Endothelial cell of umbilical vein (primary cell): ENCODE results near the gene SEC24C. TPM values are rescaled to one million over a fixed set of nuclear protein-coding genes. Genes with fewer than 3 reads are reported as not detected.

Source experiments
- BruUV-seq: library from RNA; stranded (reverse); fragments of 400-500 nt; replicated peaks from 2 replicates; lab custom pipeline; 2021; lab: Mats Ljungman, UMichigan
- CTCF ChIA-PET: fragments of 300-600, 350-600 bp; sonication (Branson Sonifier 250); formaldehyde crosslinking; loops from one replicate; lab custom pipeline; 2021; ENCODE audit warnings: antibody characterized with exemption, inconsistent platforms; lab: Charles Lee
- POLR2A ChIA-PET: fragments of 300-600, 350-600 bp; sonication (Branson Sonifier 250); formaldehyde crosslinking; loops from one replicate; lab custom pipeline; 2021; ENCODE audit warnings: antibody characterized with exemption, inconsistent platforms; lab: Charles Lee
- DNase-seq: peaks from one replicate; pipeline ENCODE4 v3.0.0-alpha.2; 2011; ENCODE audit warnings: low read depth, low spot score
- FAIRE-seq: peaks from 2 replicates; lab custom pipeline; 2011; peaks lifted over from hg19 to GRCh38; lab: Jason Lieb, UNC
- H2AFZ ChIP-seq: 2 replicates; pipeline ENCODE4 v1.6.0; 2012; ENCODE audit warnings: low read depth, low read length, control low read depth, inconsistent platforms
- H3K27ac ChIP-seq: 2 replicates; pipeline ENCODE4 v1.5.1; 2011; ENCODE audit warnings: low read depth, mild to moderate bottlenecking, control low read depth, low read length, moderate library complexity; ENCODE audit not compliant: insufficient read depth
- H3K27me3 ChIP-seq, 2 experiments: 2 replicates each; pipeline versions ENCODE4 v1.6.0 to v1.6.1; 2011; ENCODE audit warnings: low read length in 2 of 2, mixed read lengths in 1 of 2; ENCODE audit not compliant: control insufficient read depth in 2 of 2, insufficient read depth in 2 of 2
- H3K36me3 ChIP-seq, 2 experiments: 2 replicates in 1 of 2; 3 replicates in 1 of 2; pipeline ENCODE4 v1.5.1; 2011; ENCODE audit warnings: low read length in 2 of 2, mild to moderate bottlenecking in 1 of 2, moderate library complexity in 1 of 2; ENCODE audit not compliant: control insufficient read depth in 2 of 2, insufficient read depth in 2 of 2; ENCODE audit errors: extremely low read depth in 1 of 2
- H3K4me1 ChIP-seq: 3 replicates; pipeline ENCODE4 v1.5.1; 2011; ENCODE audit warnings: mild to moderate bottlenecking, low read length; ENCODE audit not compliant: control insufficient read depth, insufficient read depth; ENCODE audit errors: extremely low read depth
- H3K4me2 ChIP-seq: 2 replicates; pipeline ENCODE4 v1.6.1; 2011; ENCODE audit warnings: low read length, control low read depth, mixed read lengths; ENCODE audit not compliant: insufficient read depth
- H3K4me3 ChIP-seq, 3 experiments: fragments of 200-600 bp in 1 of 3; sonication (generic), shearing (Covaris generic) in 1 of 3; replicated peaks in 1 of 3; 2 replicates each; pipeline ENCODE4 v1.5.1; 2011 to 2016; ENCODE audit warnings: control low read depth in 3 of 3, low read length in 3 of 3, mild to moderate bottlenecking in 2 of 3, inconsistent platforms in 1 of 3, low read depth in 1 of 3, moderate library complexity in 1 of 3; ENCODE audit not compliant: insufficient read depth in 1 of 3
- H3K79me2 ChIP-seq: 2 replicates; pipeline ENCODE4 v1.6.0; 2012; ENCODE audit warnings: low read length, inconsistent platforms; ENCODE audit not compliant: control insufficient read depth, insufficient read depth
- H3K9ac ChIP-seq: replicated peaks from 2 replicates; pipeline ENCODE3; 2011; ENCODE audit warnings: low read length, control low read depth; ENCODE audit not compliant: insufficient read depth; ENCODE audit errors: extremely low read depth
- H3K9me1 ChIP-seq: replicated peaks from 3 replicates; pipeline ENCODE4 v1.6.0; 2011; ENCODE audit warnings: mild to moderate bottlenecking, low read length; ENCODE audit not compliant: control insufficient read depth, insufficient read depth; ENCODE audit errors: extremely low read depth
- H3K9me3 ChIP-seq: replicated peaks from 2 replicates; pipeline ENCODE4 v1.5.1; 2012; ENCODE audit warnings: low read length, inconsistent platforms; ENCODE audit not compliant: control insufficient read depth, insufficient read depth
- H4K20me1 ChIP-seq: replicated peaks from 2 replicates; pipeline ENCODE3; 2011; ENCODE audit warnings: mild to moderate bottlenecking, low read length; ENCODE audit not compliant: control insufficient read depth, insufficient read depth; ENCODE audit errors: extremely low read depth
- EZH2 ChIP-seq: IDR thresholded peaks from 2 replicates; pipeline ENCODE4 v1.6.1; 2012; ENCODE audit warnings: borderline replicate concordance, low read depth, mild to moderate bottlenecking, moderate library complexity, low read length, inconsistent platforms; ENCODE audit not compliant: severe bottlenecking
- FOS ChIP-seq: IDR thresholded peaks from 2 replicates; pipeline ENCODE4 v1.6.1; 2011; ENCODE audit warnings: mild to moderate bottlenecking, low read length, moderate library complexity, borderline replicate concordance; ENCODE audit not compliant: insufficient read depth
- GATA2 ChIP-seq: IDR thresholded peaks from 2 replicates; pipeline ENCODE4 v1.7.0; 2011; ENCODE audit warnings: low read depth, mild to moderate bottlenecking, moderate library complexity, mixed read lengths, low read length; ENCODE audit not compliant: insufficient read length, insufficient read depth
- JUN ChIP-seq: IDR thresholded peaks from 2 replicates; pipeline ENCODE4 v1.6.1; 2011; ENCODE audit warnings: borderline replicate concordance, low read depth; ENCODE audit not compliant: insufficient read length, insufficient read depth
- MYC ChIP-seq: IDR thresholded peaks from one replicate; pipeline ENCODE4 v1.6.1; 2011; ENCODE audit warnings: mild to moderate bottlenecking, low read depth, low read length
- POLR2A ChIP-seq: IDR thresholded peaks from 2 replicates; pipeline ENCODE4 v1.6.1; 2012; ENCODE audit warnings: low read depth, mild to moderate bottlenecking, control low read depth, low read length
- POLR2AphosphoS5 ChIP-seq: IDR thresholded peaks from 2 replicates; pipeline ENCODE4 v1.6.1; 2012; ENCODE audit warnings: low read depth, mild to moderate bottlenecking, control low read depth, low read length, moderate library complexity; ENCODE audit not compliant: insufficient read depth
- dilution Hi-C: fragments of 300-500 bp; cut with MboI; formaldehyde crosslinking; loops from one replicate; pipeline ENCODE4 v1.15.0; 2019; ENCODE audit warnings: low sequenced_read_pairs; ENCODE audit not compliant: extremely low pct_ligation_motif_present
- intact Hi-C: fragments of 100-400 bp; cut with micrococcal nuclease; formaldehyde crosslinking; loops from one replicate; pipeline ENCODE4 v1.10.0; 2022
- polyA plus RNA-seq, 4 experiments: library from polyadenylated mRNA; depleted of rRNA in 3 of 4; stranded (reverse) in 3 of 4; unstranded in 1 of 4; fragments of >200 nt; gene quantifications; 2 replicates each; pipeline versions ENCODE4 v1.2.1 to v1.2.3, GENCODE V29; 2011 to 2012; ENCODE audit warnings: missing spikeins in 1 of 4
- total RNA-seq: library from RNA; stranded (reverse); gene quantifications from 2 replicates; pipeline ENCODE4 v1.2.3, GENCODE V29; 2021
- TF ChIP-seq, protein P1 (sequence below), 2 donors: IDR thresholded peaks; 1 replicate in 1 of 2; 2 replicates in 1 of 2; pipeline ENCODE4 v1.5.1; 2011; ENCODE audit warnings: low read length in 2 of 2, mild to moderate bottlenecking in 2 of 2, moderate library complexity in 2 of 2, control low read depth in 1 of 2, inconsistent platforms in 1 of 2, low read depth in 1 of 2; ENCODE audit not compliant: insufficient read depth in 1 of 2; ENCODE audit errors: extremely low read depth in 1 of 2

Gene SEC24C
- total and polyA plus RNA-seq, 2 donors (not counting 3 experiments of a cell fraction or from before 2014, with no cell fraction given), result 95.5 to 108 TPM

DNA sequence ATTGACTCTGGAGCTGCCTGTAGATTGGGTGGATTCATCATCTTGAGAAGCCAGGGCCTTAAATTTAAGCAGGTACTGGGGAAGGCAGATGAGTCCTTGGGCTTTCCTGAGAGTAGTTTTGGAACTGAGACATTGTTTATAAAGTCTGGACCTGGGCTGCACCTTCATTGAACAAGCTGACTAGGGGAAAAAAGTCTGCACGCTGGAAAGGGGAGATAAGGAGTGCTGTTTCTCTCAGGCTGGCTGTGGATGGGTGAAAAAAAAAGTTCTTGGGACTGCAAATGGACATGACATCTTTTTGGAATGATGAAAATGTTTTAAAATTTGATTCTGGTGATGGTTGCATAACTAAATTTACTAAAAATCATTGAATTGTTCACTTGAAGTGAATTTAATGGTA, 12.0 kb downstream of the SEC24C start:
- no peak for DNase-seq
- peaks cover 9% of the 10 kb centered on the region for H3K79me2 ChIP-seq
- no peaks in the 10 kb centered on the region for H3K9me3 ChIP-seq
- no peak for FAIRE-seq
- no peak overlapping the region for H2AFZ ChIP-seq
- no peaks in the 10 kb centered on the region for H3K4me1 ChIP-seq
- no peak for TF ChIP-seq POLR2AphosphoS5
- intact Hi-C loops (no loop called here), dilution Hi-C loops (no loop called here)
- ChIA-PET POLR2A (interaction anchor here (0.8 kb wide), 1 partner anchor 12 kb away, joined by 3 read pairs; the partner anchor contains the start of gene SEC24C), CTCF (interaction anchor here (1.0 kb wide), 2 partner anchors 10 to 12 kb away, joined by 3 read pairs; no protein-coding TSS in a partner anchor)
- H3K4me3 ChIP-seq, result no peak overlapping the region
- no peaks in the 10 kb centered on the region for H3K9me1 ChIP-seq
- H3K27ac ChIP-seq, result no peak overlapping the region
- no peak overlapping the region for H3K9ac ChIP-seq
- peaks cover 24 to 28% of the 10 kb centered on the region in 2 experiments for H3K36me3 ChIP-seq
- no peak overlapping the region for H3K4me2 ChIP-seq
- BruUV-seq, result no TSS peak
- H4K20me1 ChIP-seq, result peaks cover 3% of the 10 kb centered on the region
- no peaks in the 10 kb centered on the region for H3K27me3 ChIP-seq

DNA sequence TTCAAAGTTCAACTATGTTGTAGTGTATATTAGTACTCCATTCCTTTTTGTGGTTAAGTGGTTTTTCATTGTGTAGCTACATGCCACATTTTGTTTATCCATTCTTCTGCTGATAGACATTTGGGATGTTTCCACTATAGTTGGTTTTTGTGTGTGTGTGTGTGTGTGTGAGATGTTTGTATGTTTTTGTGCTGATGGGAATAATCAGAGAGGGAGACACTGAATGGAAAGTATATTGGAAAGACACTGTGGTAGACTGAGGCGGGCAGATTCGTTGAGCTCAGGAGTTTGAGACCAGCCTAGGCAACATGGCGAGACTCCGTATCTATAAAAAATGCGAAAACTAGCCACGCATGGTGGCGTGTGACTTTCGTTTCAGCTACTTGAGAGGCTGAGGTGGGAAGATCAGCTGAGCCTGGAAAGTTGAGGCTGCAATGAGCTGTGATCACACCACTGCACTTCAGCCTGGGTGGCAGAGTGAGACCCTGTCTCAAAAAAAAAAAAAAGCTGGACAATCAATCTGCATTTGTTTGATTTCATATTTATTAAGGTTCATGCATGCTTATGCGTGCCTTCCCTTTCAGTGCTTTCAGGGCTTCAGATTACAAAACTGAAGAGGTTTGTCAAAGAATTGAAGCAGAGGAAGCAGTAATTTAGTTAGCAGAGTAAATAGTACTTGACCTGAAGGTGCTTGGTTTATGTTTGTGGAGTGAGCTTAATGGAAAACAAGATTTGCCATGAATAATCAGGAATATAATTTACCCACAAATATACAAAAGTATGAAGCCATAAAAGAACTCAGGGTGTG, 14.7 kb downstream of the SEC24C start:
- TF ChIP-seq FOS (no peak), POLR2A (no peak), EZH2 (no peak), JUN (no peak), MYC (no peak), GATA2 (no peak)
- TF ChIP-seq, protein P1, sequence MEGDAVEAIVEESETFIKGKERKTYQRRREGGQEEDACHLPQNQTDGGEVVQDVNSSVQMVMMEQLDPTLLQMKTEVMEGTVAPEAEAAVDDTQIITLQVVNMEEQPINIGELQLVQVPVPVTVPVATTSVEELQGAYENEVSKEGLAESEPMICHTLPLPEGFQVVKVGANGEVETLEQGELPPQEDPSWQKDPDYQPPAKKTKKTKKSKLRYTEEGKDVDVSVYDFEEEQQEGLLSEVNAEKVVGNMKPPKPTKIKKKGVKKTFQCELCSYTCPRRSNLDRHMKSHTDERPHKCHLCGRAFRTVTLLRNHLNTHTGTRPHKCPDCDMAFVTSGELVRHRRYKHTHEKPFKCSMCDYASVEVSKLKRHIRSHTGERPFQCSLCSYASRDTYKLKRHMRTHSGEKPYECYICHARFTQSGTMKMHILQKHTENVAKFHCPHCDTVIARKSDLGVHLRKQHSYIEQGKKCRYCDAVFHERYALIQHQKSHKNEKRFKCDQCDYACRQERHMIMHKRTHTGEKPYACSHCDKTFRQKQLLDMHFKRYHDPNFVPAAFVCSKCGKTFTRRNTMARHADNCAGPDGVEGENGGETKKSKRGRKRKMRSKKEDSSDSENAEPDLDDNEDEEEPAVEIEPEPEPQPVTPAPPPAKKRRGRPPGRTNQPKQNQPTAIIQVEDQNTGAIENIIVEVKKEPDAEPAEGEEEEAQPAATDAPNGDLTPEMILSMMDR (IDR thresholded peaks at IDR 0.05; ENCODE audit: extremely low read depth in 1 of 2, insufficient read depth in 1 of 2, low read depth in 1 of 2, low read length in 2 of 2), result no peak
- peaks cover 9% of the 10 kb centered on the region for H3K79me2 ChIP-seq
- no peak for FAIRE-seq

More for the DNA sequence above, 14.7 kb downstream of the SEC24C start:
- Histone ChIP-seq H3K9ac (no peak overlapping the region), H3K9me1 (no peaks in the 10 kb centered on the region), H2AFZ (no peak overlapping the region), H3K9me3 (no peaks in the 10 kb centered on the region), H3K27ac (no peak overlapping the region), H4K20me1 (peaks cover 3% of the 10 kb centered on the region), H3K27me3 (no peaks in the 10 kb centered on the region), H3K4me3 (no peak overlapping the region), H3K36me3 (peaks cover 35 to 40% of the 10 kb centered on the region in 2 experiments), H3K4me2 (no peak overlapping the region), H3K4me1 (no peaks in the 10 kb centered on the region)
- dilution Hi-C loops, result no loop called here
- CTCF ChIA-PET, result interaction anchor here (1.3 to 1.5 kb wide), 2 partner anchors 9 to 10 kb away, joined by 3 to 4 read pairs; no protein-coding TSS in a partner anchor
- BruUV-seq, result no TSS peak
- POLR2A ChIA-PET, result interaction anchor here (1.2 kb wide), 1 partner anchor 13 kb away, joined by 3 read pairs; a partner anchor contains a TSS
- intact Hi-C loops, result no loop called here
- DNase-seq, result no peak
